H1 (cell line): ENCODE measurements around the gene SHOC1. TPM values are rescaled to one million over a fixed set of nuclear protein-coding genes. Genes with fewer than 3 reads are reported as not detected.

ENCODE experiments used
- CTCF ChIA-PET: fragments of 300-600 bp; sonication (Branson Sonifier 250); formaldehyde crosslinking; loops from one replicate; lab custom pipeline; 2021; ENCODE audit not compliant: partially characterized antibody; lab: Charles Lee
- POLR2A ChIA-PET: fragments of 300-600 bp; sonication (Branson Sonifier 250); formaldehyde crosslinking; loops from one replicate; lab custom pipeline; 2021; ENCODE audit warnings: inconsistent platforms; ENCODE audit not compliant: partially characterized antibody; lab: Charles Lee
- DNase-seq, 2 experiments: peaks; one replicate each; pipeline versions ENCODE4 v3.0.0 to v3.0.0-alpha.2; 2010 to 2022; ENCODE audit warnings: low spot score in 2 of 2, low read depth in 1 of 2, mixed read lengths in 1 of 2
- FAIRE-seq: peaks from 2 replicates; lab custom pipeline; 2011; peaks lifted over from hg19 to GRCh38; lab: Jason Lieb, UNC
- H2AFZ ChIP-seq: 2 replicates; pipeline ENCODE4 v1.8.1; 2012; ENCODE audit warnings: low read length, inconsistent platforms
- H2AK5ac ChIP-seq: 2 replicates; pipeline ENCODE4 v1.6.1; 2013; ENCODE audit warnings: low read depth, low read length
- H2BK120ac ChIP-seq: replicated peaks from 2 replicates; pipeline ENCODE3; 2013; ENCODE audit warnings: low read depth, low read length, inconsistent platforms
- H2BK12ac ChIP-seq: 2 replicates; pipeline ENCODE4 v1.6.1; 2013; ENCODE audit warnings: low read depth, low read length
- H2BK15ac ChIP-seq: 2 replicates; pipeline ENCODE4 v1.6.1; 2013; ENCODE audit warnings: low read length
- H2BK20ac ChIP-seq: 2 replicates; pipeline ENCODE4 v1.6.1; 2013; ENCODE audit warnings: low read length
- H2BK5ac ChIP-seq: 2 replicates; pipeline ENCODE4 v1.6.1; 2013; ENCODE audit warnings: low read depth, low read length
- H3K14ac ChIP-seq: 2 replicates; pipeline ENCODE4 v1.6.1; 2013; ENCODE audit warnings: inconsistent platforms; ENCODE audit not compliant: insufficient read length
- H3K18ac ChIP-seq: 2 replicates; pipeline ENCODE4 v1.6.1; 2013; ENCODE audit warnings: low read length; ENCODE audit errors: extremely low read depth
- H3K23ac ChIP-seq: 2 replicates; pipeline ENCODE4 v1.6.1; 2013; ENCODE audit warnings: inconsistent platforms; ENCODE audit not compliant: insufficient read length
- H3K23me2 ChIP-seq: 2 replicates; pipeline ENCODE4 v1.6.1; 2013; ENCODE audit warnings: low read depth, low read length
- H3K27ac ChIP-seq: 2 replicates; pipeline ENCODE4 v1.6.1; 2011; ENCODE audit warnings: low read depth, low read length, inconsistent platforms
- H3K27me3 ChIP-seq, 4 experiments: replicated peaks in 1 of 4; 1 replicate in 1 of 4; 2 replicates in 3 of 4; pipeline versions ENCODE4 v1.6.1 to v1.8.1; 2011 to 2013; ENCODE audit warnings: low read length in 3 of 4, mild to moderate bottlenecking in 3 of 4, inconsistent platforms in 2 of 4, mixed read lengths in 2 of 4, moderate library complexity in 1 of 4; ENCODE audit not compliant: control insufficient read depth in 3 of 4, insufficient read depth in 3 of 4; ENCODE audit errors: extremely low read depth in 1 of 4
- H3K36me3 ChIP-seq, 4 experiments: 2 replicates each; pipeline versions ENCODE4 v1.6.1 to v1.8.1; 2011 to 2013; ENCODE audit warnings: mild to moderate bottlenecking in 4 of 4, low read length in 3 of 4, moderate library complexity in 2 of 4, control low read depth in 1 of 4, inconsistent platforms in 1 of 4; ENCODE audit not compliant: insufficient read depth in 4 of 4, control insufficient read depth in 2 of 4
- H3K4ac ChIP-seq: replicated peaks from 2 replicates; pipeline ENCODE3; 2013; ENCODE audit warnings: low read length, low read depth, mixed read lengths, inconsistent platforms; ENCODE audit not compliant: insufficient read length
- H3K4me1 ChIP-seq, 4 experiments: replicated peaks in 1 of 4; 1 replicate in 1 of 4; 2 replicates in 3 of 4; pipeline versions ENCODE4 v1.6.1 to v1.8.1; 2011 to 2013; ENCODE audit warnings: low read length in 3 of 4, inconsistent platforms in 2 of 4, mixed read lengths in 1 of 4; ENCODE audit not compliant: insufficient read depth in 4 of 4, control insufficient read depth in 3 of 4
- H3K4me2 ChIP-seq, 2 experiments: 2 replicates each; pipeline versions ENCODE4 v1.6.1 to v1.8.1; 2011 to 2013; ENCODE audit warnings: low read depth in 2 of 2, low read length in 2 of 2, control low read depth in 1 of 2, inconsistent platforms in 1 of 2, mild to moderate bottlenecking in 1 of 2; ENCODE audit not compliant: insufficient read depth in 1 of 2
- H3K4me3 ChIP-seq, 4 experiments: fragments of 200-600, 300-600 bp in 1 of 4; sonication (generic), shearing (Covaris generic), sonication (Bioruptor Twin) in 1 of 4; 2 replicates each; pipeline versions ENCODE4 v1.5.1 to v1.8.1; 2011 to 2016; ENCODE audit warnings: low read length in 4 of 4, low read depth in 3 of 4, control low read depth in 2 of 4, inconsistent platforms in 2 of 4, mild to moderate bottlenecking in 2 of 4, mixed read lengths in 1 of 4, moderate library complexity in 1 of 4; ENCODE audit not compliant: insufficient read depth in 2 of 4; ENCODE audit errors: extremely low read depth in 1 of 4
- H3K56ac ChIP-seq: replicated peaks from 2 replicates; pipeline ENCODE3; 2013; ENCODE audit warnings: low read depth, mild to moderate bottlenecking, mixed read lengths, low read length, inconsistent platforms; ENCODE audit not compliant: insufficient read length
- H3K79me1 ChIP-seq: 2 replicates; pipeline ENCODE4 v1.6.1; 2013; ENCODE audit warnings: low read depth, low read length, control low read depth
- H3K79me2 ChIP-seq, 2 experiments: 2 replicates each; pipeline versions ENCODE4 v1.6.1 to v1.8.1; 2012 to 2013; ENCODE audit warnings: low read length in 2 of 2, mild to moderate bottlenecking in 2 of 2, inconsistent platforms in 1 of 2; ENCODE audit not compliant: insufficient read depth in 2 of 2, control insufficient read depth in 1 of 2
- H3K9ac ChIP-seq, 4 experiments: replicated peaks in 1 of 4; 1 replicate in 1 of 4; 2 replicates in 3 of 4; pipeline versions ENCODE4 v1.6.1 to v1.8.1; 2011 to 2013; ENCODE audit warnings: low read depth in 3 of 4, low read length in 3 of 4, control low read depth in 2 of 4, mild to moderate bottlenecking in 2 of 4, moderate library complexity in 2 of 4, inconsistent platforms in 1 of 4; ENCODE audit errors: extremely low read depth in 1 of 4
- H3K9me3 ChIP-seq, 2 experiments: 2 replicates each; pipeline versions ENCODE4 v1.6.1 to v1.8.1; 2012 to 2013; ENCODE audit warnings: mild to moderate bottlenecking in 2 of 2, moderate library complexity in 2 of 2, control low read depth in 1 of 2, inconsistent platforms in 1 of 2, low read depth in 1 of 2, low read length in 1 of 2, mixed read lengths in 1 of 2; ENCODE audit not compliant: insufficient read depth in 2 of 2
- H4K20me1 ChIP-seq, 2 experiments: replicated peaks in 1 of 2; 2 replicates each; pipeline versions ENCODE3 to v1.8.1; 2011 to 2013; ENCODE audit warnings: inconsistent platforms in 2 of 2, low read length in 2 of 2, mild to moderate bottlenecking in 1 of 2; ENCODE audit not compliant: insufficient read depth in 2 of 2, control insufficient read depth in 1 of 2
- H4K5ac ChIP-seq: 2 replicates; pipeline ENCODE4 v1.6.1; 2013; ENCODE audit warnings: low read length, low read depth, mixed read lengths, inconsistent platforms; ENCODE audit not compliant: insufficient read length
- H4K8ac ChIP-seq: 2 replicates; pipeline ENCODE4 v1.8.0; 2013; ENCODE audit warnings: mild to moderate bottlenecking, moderate library complexity, low read length, inconsistent platforms; ENCODE audit not compliant: insufficient read depth; ENCODE audit errors: extremely low read depth
- H4K91ac ChIP-seq: replicated peaks from 2 replicates; pipeline ENCODE3; 2013; ENCODE audit warnings: low read length, mixed read lengths, inconsistent platforms; ENCODE audit not compliant: insufficient read length
- BACH1 ChIP-seq: IDR thresholded peaks from 2 replicates; pipeline ENCODE4 v1.6.1; 2012; ENCODE audit warnings: low read length, improper control_type of control experiment
- CHD1 ChIP-seq: IDR thresholded peaks from 2 replicates; pipeline ENCODE4 v1.6.1; 2012; ENCODE audit warnings: low read depth, low read length, improper control_type of control experiment
- EP300 ChIP-seq, 2 experiments: IDR thresholded peaks; 1 replicate in 1 of 2; 2 replicates in 1 of 2; pipeline ENCODE4 v1.6.1; 2011 to 2012; ENCODE audit warnings: low read depth in 2 of 2, low read length in 2 of 2, mild to moderate bottlenecking in 2 of 2, borderline replicate concordance in 1 of 2, inconsistent platforms in 1 of 2, moderate library complexity in 1 of 2
- HDAC6 ChIP-seq: IDR thresholded peaks from one replicate; pipeline ENCODE4 v1.7.1; 2012; ENCODE audit warnings: low read depth, mild to moderate bottlenecking, inconsistent platforms, low read length, moderate library complexity
- JUND ChIP-seq: IDR thresholded peaks from 2 replicates; pipeline ENCODE4 v1.6.1; 2011; ENCODE audit warnings: mild to moderate bottlenecking, improper control_type of control experiment, low read length
- POU5F1 ChIP-seq: IDR thresholded peaks from 2 replicates; pipeline ENCODE4 v1.6.1; 2011; ENCODE audit warnings: low read depth, mild to moderate bottlenecking, low read length, moderate library complexity
- RBBP5 ChIP-seq: IDR thresholded peaks from 2 replicates; pipeline ENCODE4 v1.7.1; 2012; ENCODE audit warnings: low read depth, mild to moderate bottlenecking, inconsistent platforms, low read length, moderate library complexity, borderline replicate concordance
- WGBS, 2 experiments: shearing (Covaris generic) in 1 of 2; methylation state at CpG; one replicate each; pipeline versions ENCODE4 v1.1.6 to v1.1.7; 2013 to 2015; ENCODE audit warnings: low lambda C conversion rate in 2 of 2, mixed read lengths in 2 of 2, inconsistent platforms in 1 of 2, low coverage in 1 of 2, missing lambda C conversion rate in 1 of 2; ENCODE audit not compliant: insufficient replicate concordance in 2 of 2, insufficient coverage in 1 of 2, insufficient read length in 1 of 2; ENCODE audit errors: extremely low coverage in 1 of 2, missing lambda C conversion rate in 1 of 2; 5-methylcytosine and 5-hydroxymethylcytosine counted together
- polyA plus RNA-seq, 7 experiments: library from polyadenylated mRNA; depleted of rRNA in 3 of 7; stranded (reverse) in 5 of 7; unstranded in 2 of 7; fragments of >200 nt in 5 of 7; fragments of 200-250 nt in 2 of 7; gene quantifications; 1 replicate in 5 of 7; 2 replicates in 1 of 7; 4 replicates in 1 of 7; pipeline versions ENCODE4 v1.2.1 to v1.2.3, GENCODE V29; 2011 to 2013; ENCODE audit warnings: missing spikeins in 2 of 7, mixed read lengths in 2 of 7
- total RNA-seq: library from RNA; stranded (reverse); fragmentation: NEBNext Ultra II Directional; extraction: Animal tissue kit (Norgen Biotek cat#: 25700); gene quantifications from 2 replicates; pipeline ENCODE4 v1.2.1, GENCODE V29; 2021

Gene SHOC1
- total and polyA plus RNA-seq, 2 of the 8 experiments (the other 6 are each of a cell fraction or from before 2014, with no cell fraction given) = not detected

GRCh38 chr9:111836311-111836710 lies 41.6 kb upstream of the SHOC1 start:
- H2AFZ ChIP-seq = no peak overlapping the region
- H3K56ac ChIP-seq = no peak overlapping the region
- no peaks in the 10 kb centered on the region for H3K79me2 ChIP-seq
- no peak overlapping the region for H2BK12ac ChIP-seq
- ChIA-PET CTCF (no interaction called here), POLR2A (no interaction called here)
- H4K91ac ChIP-seq = no peak overlapping the region
- no peak overlapping the region for H3K9ac ChIP-seq
- H3K23ac ChIP-seq = no peak overlapping the region
- no peak overlapping the region for H3K4me2 ChIP-seq
- H3K4ac ChIP-seq = no peak overlapping the region
- H4K8ac ChIP-seq = no peak overlapping the region
- H2BK15ac ChIP-seq = no peak overlapping the region
- H2BK120ac ChIP-seq = no peak overlapping the region
- no peaks in the 10 kb centered on the region for H4K20me1 ChIP-seq
- no peak overlapping the region for H3K18ac ChIP-seq
- H3K23me2 ChIP-seq = no peaks in the 10 kb centered on the region
- DNase-seq = no peak
- no peak overlapping the region for H3K4me3 ChIP-seq
- H2BK20ac ChIP-seq = no peak overlapping the region
- no peak overlapping the region for H3K27ac ChIP-seq
- no peak for FAIRE-seq
- H3K9me3 ChIP-seq = no peaks in the 10 kb centered on the region
- no peak overlapping the region for H4K5ac ChIP-seq
- H3K27me3 ChIP-seq = no peaks in the 10 kb centered on the region
- H3K79me1 ChIP-seq = no peaks in the 10 kb centered on the region
- H2BK5ac ChIP-seq = no peak overlapping the region
- H3K4me1 ChIP-seq = no peaks in the 10 kb centered on the region
- H3K14ac ChIP-seq = no peak overlapping the region
- no peaks in the 10 kb centered on the region for H3K36me3 ChIP-seq
- WGBS, 2 experiments = 83% methylated on average over 2 of the region's 2 CpGs; no CpG with 5 or more reads in 1 of the 2 experiments
- no peak overlapping the region for H2AK5ac ChIP-seq
- TF ChIP-seq BACH1 = no peak
- no peak for TF ChIP-seq CHD1
- no peak for TF ChIP-seq EP300 (IDR thresholded peaks at IDR 0.05; ENCODE audit: borderline replicate concordance in 1 of 2, low read depth in 2 of 2, low read length in 2 of 2)
- TF ChIP-seq RBBP5 = no peak
- no peak for TF ChIP-seq JUND
- no peak for TF ChIP-seq HDAC6
- no peak for TF ChIP-seq POU5F1
